Activated effector memory CD4-positive, alpha-beta T cell treated with Interleukin-2 at 50 U/mL for 16 hours (primary cell): ENCODE measurements around the gene PRPSAP1.

Experiments
- DNase-seq: peaks from one replicate; pipeline ENCODE4 v3.0.0-alpha.2; 2020

PRPSAP1 gene

DNA sequence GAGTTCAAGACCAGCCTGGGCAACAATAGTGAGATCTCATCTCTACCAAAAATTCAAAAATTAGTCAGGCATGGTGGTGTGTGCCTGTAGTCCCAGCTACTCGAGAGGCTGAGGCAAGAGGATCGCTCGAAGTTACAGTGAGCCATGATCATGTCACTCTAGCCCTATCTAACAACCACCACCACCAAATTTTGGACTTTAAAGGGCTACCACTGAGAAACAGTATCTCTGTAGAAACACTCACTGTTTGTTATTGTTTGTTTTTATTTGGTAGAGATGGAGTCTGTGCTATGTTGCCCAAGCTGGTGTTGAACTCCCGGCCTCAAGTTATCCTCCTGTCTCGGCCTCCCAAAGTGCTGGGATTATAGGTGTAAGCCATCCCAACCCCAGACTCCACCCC, 89.8 kb downstream of the PRPSAP1 start:
- no peak for DNase-seq

GRCh38 chr17:76262732-76263344, 90.9 kb downstream of the PRPSAP1 start:
- no peak for DNase-seq

DNA sequence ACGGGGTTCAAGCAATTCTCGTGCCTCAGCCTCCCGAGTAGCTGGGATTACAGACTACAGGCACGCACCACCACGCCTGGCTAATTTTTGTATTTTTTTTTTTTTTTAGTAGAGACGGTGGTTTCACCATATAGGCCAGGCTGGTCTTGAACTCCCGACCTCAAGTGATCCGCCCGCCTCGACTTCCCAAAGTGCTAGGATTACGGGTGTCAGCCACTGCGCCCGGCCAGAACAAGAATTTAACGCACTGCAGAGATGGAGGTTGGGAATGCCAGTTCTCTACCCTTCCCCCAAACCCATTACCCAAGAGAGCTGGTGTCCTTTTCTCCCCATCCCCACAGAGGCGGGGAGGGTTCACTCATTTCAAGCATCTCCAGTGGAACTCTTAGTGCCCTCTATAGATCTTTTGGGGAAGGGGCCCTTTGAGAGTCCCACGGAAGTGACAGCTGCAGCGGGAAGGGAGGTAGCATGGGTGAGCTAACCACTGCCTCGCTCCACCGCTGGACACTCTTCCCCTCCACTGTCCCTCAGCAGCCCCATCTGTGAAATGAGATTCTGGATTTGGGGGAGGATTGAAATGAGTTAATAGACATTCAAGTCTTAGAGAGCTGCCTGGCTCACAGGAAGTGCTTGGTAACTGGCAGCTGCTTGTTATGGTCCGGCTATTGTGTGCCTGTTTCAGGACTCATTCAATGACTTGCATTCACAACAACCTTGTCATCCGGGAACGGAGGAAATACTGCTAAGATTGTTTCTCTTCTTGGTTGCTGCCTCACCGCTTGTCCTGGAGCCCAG, 92.1 kb downstream of the PRPSAP1 start:
- no peak for DNase-seq

DNA sequence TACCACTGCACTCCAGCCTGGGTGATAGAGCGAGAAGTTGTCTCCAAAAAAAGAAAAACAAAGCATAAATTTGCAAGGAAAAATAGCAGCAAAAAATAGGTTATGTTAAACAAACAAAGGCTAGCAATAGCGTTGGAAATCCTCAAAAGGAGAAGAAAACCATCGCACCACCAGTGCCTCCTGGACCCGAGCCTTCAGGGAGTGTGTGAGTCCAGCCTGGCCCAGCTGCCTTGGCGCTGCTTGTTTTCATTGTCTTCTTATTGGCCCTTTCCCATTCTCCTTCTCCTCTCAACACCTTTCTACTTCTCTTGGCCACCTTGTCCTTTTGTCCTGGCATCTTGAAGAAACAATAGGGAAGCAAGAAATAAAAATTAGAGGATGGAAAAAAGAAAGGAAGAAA, 93.0 kb downstream of the PRPSAP1 start:
- no peak for DNase-seq

GRCh38 chr17:76260220-76260619, 93.5 kb downstream of the PRPSAP1 start:
- no peak for DNase-seq
